ENCODE measurements around the gene DUS1L.

The DUS1L gene

DNA sequence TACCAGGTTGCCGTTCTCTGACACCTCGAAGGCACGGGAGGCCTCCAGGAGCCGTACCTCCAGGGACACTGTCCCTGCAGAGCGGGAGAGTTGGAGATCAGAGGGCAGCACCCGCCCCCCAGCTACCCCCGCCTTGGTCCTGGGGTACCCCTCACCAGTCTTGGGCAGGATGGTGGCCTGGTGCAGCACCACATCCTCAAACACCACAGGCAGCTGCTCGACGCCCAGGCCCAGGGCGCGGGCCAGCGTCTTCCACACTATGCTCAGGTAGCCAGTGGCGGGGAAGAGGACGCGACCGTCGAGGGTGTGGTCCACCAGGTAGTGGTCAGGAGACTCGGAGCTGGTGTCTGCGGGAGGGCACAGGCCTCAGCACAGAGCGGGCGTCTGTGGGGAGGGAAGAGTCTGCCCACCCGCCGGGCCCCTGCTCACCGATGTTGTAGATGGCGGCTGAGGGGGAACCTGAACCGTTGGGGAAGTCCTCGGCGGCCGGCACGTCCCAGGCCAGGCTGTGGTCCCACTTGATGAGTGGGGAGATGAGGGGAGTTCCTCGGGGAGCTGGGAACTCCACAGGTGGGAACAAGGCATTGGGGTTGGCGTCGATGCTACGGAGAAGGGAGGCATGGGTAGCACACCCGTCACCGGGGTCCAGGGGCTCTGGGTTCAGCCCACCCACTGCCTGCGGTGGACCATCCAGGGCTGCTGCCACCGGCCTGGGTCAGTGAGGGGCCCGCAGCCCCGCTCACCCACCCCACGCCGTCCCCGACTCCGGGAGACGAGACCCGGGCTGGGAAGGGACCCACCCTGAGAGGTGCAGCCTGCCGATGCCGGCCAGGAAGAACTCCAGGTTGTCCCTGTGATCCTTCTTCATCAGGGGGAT, 22.6 kb upstream of the DUS1L start:
- DNase-seq = no peak

GRCh38 chr17:82086941-82087906, 21.6 kb upstream of the DUS1L start:
- no peak for DNase-seq

DNA sequence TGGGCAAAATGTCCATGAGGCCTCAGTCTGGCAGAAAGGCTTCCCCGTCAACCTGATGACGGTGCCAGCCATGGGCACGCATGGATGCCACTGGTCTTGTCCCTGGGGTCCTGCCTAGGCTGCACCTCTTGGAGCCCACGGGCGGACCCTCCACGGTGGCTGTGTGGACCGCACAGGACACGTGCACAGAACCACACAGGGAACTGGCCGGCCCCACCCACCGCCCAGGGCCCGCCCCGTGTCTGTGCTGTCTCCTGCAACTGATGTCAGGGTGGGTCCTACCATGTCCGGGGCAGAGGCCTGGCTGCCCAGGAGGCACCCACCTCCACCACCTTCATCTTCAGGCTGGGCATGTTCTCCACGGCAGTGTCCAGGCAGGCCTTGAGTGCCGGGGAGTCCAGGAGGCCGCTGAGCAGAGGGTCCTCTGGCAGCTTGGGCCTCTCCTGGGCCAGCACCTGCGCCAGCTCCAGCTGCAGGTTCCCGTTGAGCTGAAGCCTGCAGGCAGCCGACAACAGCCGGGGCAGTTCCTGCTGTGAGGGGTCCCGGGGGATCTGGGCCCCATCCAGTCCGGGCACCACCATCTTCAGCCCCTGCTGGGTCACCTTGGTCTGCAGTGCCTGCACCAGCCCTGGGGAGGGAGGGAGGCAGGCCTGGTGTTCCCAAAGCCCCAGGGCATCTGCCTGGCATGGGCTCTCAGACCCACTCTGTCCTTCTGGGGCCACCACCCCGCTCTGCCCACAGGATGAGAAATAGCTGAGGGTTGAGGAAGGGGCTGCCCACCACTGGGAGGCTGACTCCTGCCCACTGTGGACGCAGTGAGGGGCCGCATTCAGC, 20.5 kb upstream of the DUS1L start:
- DNase-seq = no peak

- no peak for DNase-seq
Measured at GRCh38 chr17:82085031-82085861, 19.6 kb upstream of the DUS1L start.

GRCh38 chr17:82084373-82085030, 18.9 kb upstream of the DUS1L start:
- no peak for DNase-seq

GRCh38 chr17:82083533-82084359, 18.1 kb upstream of the DUS1L start:
- DNase-seq = no peak

GRCh38 chr17:82083009-82083408, 17.4 kb upstream of the DUS1L start:
- DNase-seq = no peak

GRCh38 chr17:82082456-82082855, 16.9 kb upstream of the DUS1L start:
- no peak for DNase-seq

DNA sequence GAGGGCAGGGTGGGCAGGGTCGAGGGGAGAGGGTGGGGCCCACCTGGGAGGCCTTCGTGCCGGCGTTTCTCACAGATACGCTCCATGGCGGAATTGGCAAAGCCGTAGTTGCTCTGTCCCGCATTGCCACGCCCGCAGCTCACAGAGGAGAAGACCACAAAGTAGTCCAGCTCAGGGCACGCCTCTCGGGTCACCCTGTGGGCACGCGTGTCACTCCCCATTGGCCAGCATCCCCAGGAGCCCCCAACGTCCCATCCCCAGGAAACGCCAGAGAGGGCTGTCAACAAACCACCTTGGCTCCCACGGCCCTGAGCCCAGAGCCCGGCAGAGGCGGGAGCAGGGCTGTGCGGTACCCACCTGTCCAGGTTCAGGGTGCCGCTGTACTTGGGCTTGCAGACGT, 16.4 kb upstream of the DUS1L start:
- no peak for DNase-seq

DNA sequence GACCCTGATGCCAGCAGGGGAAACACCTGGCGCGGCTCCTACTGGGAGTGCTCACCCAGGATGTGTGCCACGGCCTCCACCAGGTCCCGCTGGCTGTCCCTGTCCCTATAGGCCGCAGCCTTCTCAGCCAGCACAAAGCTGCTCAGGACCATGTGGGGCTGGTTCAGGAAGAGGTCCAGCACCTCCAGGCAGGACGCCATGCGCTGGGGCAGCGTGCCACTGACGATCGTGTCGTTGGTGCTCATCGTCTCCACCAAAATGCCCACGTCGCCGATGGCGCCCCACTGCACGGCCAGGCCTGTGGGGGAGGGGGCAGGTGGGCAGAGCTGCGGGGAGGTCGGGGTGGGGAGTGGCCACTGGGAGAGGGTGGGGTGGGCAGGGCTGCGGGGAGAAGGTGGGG, 15.9 kb upstream of the DUS1L start:
- no peak for DNase-seq

DNA sequence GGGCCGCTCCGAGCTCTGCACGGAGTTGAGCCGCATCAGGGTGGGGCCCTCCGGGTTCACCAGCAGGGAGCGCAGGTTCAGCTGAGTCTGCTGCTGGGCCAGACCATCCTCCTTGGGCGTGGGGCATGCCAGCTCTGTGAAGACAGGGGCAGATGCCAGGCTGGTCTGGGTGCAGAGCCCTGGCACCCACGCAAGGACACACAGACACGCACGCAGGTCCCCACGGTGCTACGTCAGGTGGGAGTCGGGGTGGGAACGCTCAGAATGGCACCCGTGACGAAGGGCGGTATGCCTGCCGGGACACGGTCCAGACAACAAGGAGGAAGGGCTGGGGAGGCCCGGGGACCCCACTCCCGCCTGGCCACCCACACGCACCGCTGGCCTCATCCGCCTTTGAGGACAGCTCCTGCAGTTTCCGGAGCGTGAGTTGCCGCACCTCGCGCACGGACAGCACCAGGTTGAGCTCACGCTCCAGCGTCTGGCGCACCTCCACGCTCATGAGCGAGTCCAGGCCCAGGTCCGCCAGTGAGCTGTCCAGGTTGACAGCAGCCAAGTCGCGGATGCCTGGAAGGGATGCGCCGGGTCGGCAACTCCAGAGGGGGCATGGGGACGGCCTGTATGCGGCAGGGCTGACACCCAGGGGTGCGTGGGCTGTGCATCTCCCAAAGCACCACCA, 15.3 kb upstream of the DUS1L start:
- no peak for DNase-seq

GRCh38 chr17:82080048-82080788, 14.6 kb upstream of the DUS1L start:
- no peak for DNase-seq

GRCh38 chr17:82079001-82079677, 13.5 kb upstream of the DUS1L start:
- no peak for DNase-seq

GRCh38 chr17:82078433-82078832, 12.8 kb upstream of the DUS1L start:
- DNase-seq = no peak

- DNase-seq = no peak
Measured at GRCh38 chr17:82077617-82078358, 12.2 kb upstream of the DUS1L start.

GRCh38 chr17:82076785-82077591, 11.4 kb upstream of the DUS1L start:
- DNase-seq = no peak

All from NCI-H1930 (cell line).